Heart left ventricle (tissue), 13 donors: ENCODE data around the gene PPP1R14C.

Experiments
- CTCF ChIP-seq, 12 donors: fragments of 200-600 bp; sonication (generic) in 4 of 12; IDR thresholded peaks; one replicate each; pipeline versions ENCODE4 v1.5.0 to v1.8.0; 2018 to 2022; ENCODE audit warnings: antibody characterized with exemption in 12 of 12, mild to moderate bottlenecking in 5 of 12
- POLR2A ChIP-seq, 2 donors: fragments of 450-650 bp; IDR thresholded peaks; one replicate each; pipeline ENCODE4 v1.6.1; 2017; ENCODE audit warnings: antibody characterized with exemption in 2 of 2, mild to moderate bottlenecking in 2 of 2, moderate library complexity in 2 of 2
- donor health status: ischemic (EF 13 %, LVEDD 7.1; RV severe dilation, severe dysfunction).
- donor health status: DM: no; HTN: yes; CAD: no.
- donor health status: DM: no; HTN: no; CAD: no.
- donor health status: ischemic (EF 25% LVEDD 6.9; RV normal size, moderate dysfunction).
- donor health status: ischemic (EF 25% LVEDD 5.7; RV mildly dilated, moderate dysfunction).
- donor health status: ischemic (EF 35%, LVEDD 5.7; RV mildly dilated, moderate dysfunction).
- donor health status: nonischemic (EF 11% LVEDD 7.7; RV severe dilation, severe dysfunction).
- donor health status: DM: yes; HTN: yes; CAD: no.
- donor health status: PGD.
- donor health status: ischemic (EF 29% LVEDD 5.4; RV normal size, mild dysfunction).
- donor health status: nonischemic (EF 23%, LVEDD 6.1; RV moderate dilation, normal function).

- TF ChIP-seq CTCF (IDR thresholded peaks at IDR 0.05), result no peak
- peak in 1 of 2 donors; percentile 67 for TF ChIP-seq POLR2A (IDR thresholded peaks at IDR 0.05)
Measured at GRCh38 chr6:150142670-150143515, at the start of gene PPP1R14C.
